Testis (tissue), 3 donors: ENCODE data around the gene CCDC60. TPM values are rescaled to one million over a fixed set of nuclear protein-coding genes. Genes with fewer than 3 reads are reported as not detected.

Experiments used
- DNase-seq: peaks from one replicate; pipeline ENCODE4 v3.0.0-alpha.2; 2019
- H3K27ac ChIP-seq, 2 donors: fragments of 200-600 bp; sonication (generic); one replicate each; pipeline ENCODE4 v1.5.1; 2019
- H3K27me3 ChIP-seq: fragments of 200-600 bp; sonication (generic); one replicate; pipeline ENCODE4 v1.5.1; 2019
- H3K36me3 ChIP-seq: fragments of 200-600 bp; sonication (generic); one replicate; pipeline ENCODE4 v1.5.1; 2017; ENCODE audit warnings: low read depth; ENCODE audit errors: missing control alignments
- H3K4me1 ChIP-seq: fragments of 200-600 bp; sonication (generic); one replicate; pipeline ENCODE4 v1.5.1; 2019
- H3K4me3 ChIP-seq, 2 donors: fragments of 200-600 bp; sonication (generic); one replicate each; pipeline ENCODE4 v1.5.1; 2017 to 2019
- H3K9me3 ChIP-seq: fragments of 200-600 bp; sonication (generic); one replicate; pipeline ENCODE4 v1.5.1; 2017
- CTCF ChIP-seq, 3 experiments: fragments of 450-650 bp in 2 of 3; fragments of 200-600 bp in 1 of 3; sonication (generic) in 1 of 3; IDR thresholded peaks; one replicate each; pipeline ENCODE4 v1.5.1; 2016 to 2019; ENCODE audit warnings: antibody characterized with exemption in 3 of 3, mild to moderate bottlenecking in 2 of 3, moderate library complexity in 1 of 3
- POLR2A ChIP-seq: fragments of 450-650 bp; IDR thresholded peaks from one replicate; pipeline ENCODE4 v1.6.1; 2017; ENCODE audit warnings: antibody characterized with exemption, mild to moderate bottlenecking, moderate library complexity
- WGBS, 2 donors: methylation state at CpG; one replicate each; pipeline ENCODE4 v1.1.5; 2018; 5-methylcytosine and 5-hydroxymethylcytosine counted together
- intact Hi-C: fragments of 100-400 bp; cut with DNase I; formaldehyde crosslinking; loops from one replicate; pipeline ENCODE4 v1.15.1; 2023; ENCODE audit warnings: low total_unique reads
- polyA plus RNA-seq: library from polyadenylated mRNA; stranded (reverse); fragments of 350-450 nt; fragmentation: Illumina TruSeq; extraction: RNeasy Lipid Tissue Mini Kit (QIAGEN cat#74804); gene quantifications from one replicate; pipeline ENCODE4 v1.2.3, GENCODE V29; 2014; ENCODE audit warnings: low read depth, low replicate concordance; ENCODE audit not compliant: insufficient read depth
- total RNA-seq, 2 donors: library from RNA; depleted of rRNA; stranded (reverse); fragments of >200 nt; gene quantifications; one replicate each; pipeline ENCODE4 v1.2.3, GENCODE V29; 2016

CCDC60 gene
- total and polyA plus RNA-seq, 3 donors from 2014 or later, result 5.7 to 35.6 (median 11.4) TPM

- Histone ChIP-seq H3K36me3 (no peaks in the 10 kb centered on the region), H3K27me3 (no peaks in the 10 kb centered on the region), H3K4me1 (no peaks in the 10 kb centered on the region), H3K4me3 (no peak overlapping the region), H3K9me3 (no peaks in the 10 kb centered on the region), H3K27ac (no peak overlapping the region)
- intact Hi-C loops, result no loop called here
- WGBS, 2 donors, result 89% methylated on average over 4 of the region's 4 CpGs
- no peak for DNase-seq
- TF ChIP-seq POLR2A, result no peak
- TF ChIP-seq CTCF (IDR thresholded peaks at IDR 0.05), result no peak
Observed at GRCh38 chr12:119406811-119407210, 72.3 kb downstream of the CCDC60 start.

GRCh38 chr12:119409043-119409442 is 74.5 kb downstream of the CCDC60 start:
- Histone ChIP-seq H3K4me1 (no peaks in the 10 kb centered on the region), H3K27me3 (no peaks in the 10 kb centered on the region), H3K27ac (no peak overlapping the region), H3K4me3 (no peak overlapping the region), H3K36me3 (no peaks in the 10 kb centered on the region), H3K9me3 (no peaks in the 10 kb centered on the region)
- intact Hi-C loops, result no loop called here
- WGBS, 2 donors, result 84 to 90% methylated on average over 4 of the region's 4 CpGs
- no peak for DNase-seq
- TF ChIP-seq POLR2A (no peak), CTCF (IDR thresholded peaks at IDR 0.05) (no peak)

- H3K4me3 ChIP-seq, result no peak overlapping the region
- no peaks in the 10 kb centered on the region for H3K4me1 ChIP-seq
- WGBS, 2 donors, result 74 to 85% methylated on average over 5 of the region's 5 CpGs
- TF ChIP-seq POLR2A (no peak), CTCF (IDR thresholded peaks at IDR 0.05) (no peak)
- no peaks in the 10 kb centered on the region for H3K9me3 ChIP-seq
- no peak for DNase-seq
- no peaks in the 10 kb centered on the region for H3K36me3 ChIP-seq
- no peaks in the 10 kb centered on the region for H3K27me3 ChIP-seq
- intact Hi-C loops, result loop anchor here (10.0 kb wide), 1 partner anchor 296 kb away; no protein-coding TSS in a partner anchor
- no peak overlapping the region for H3K27ac ChIP-seq
Observed at GRCh38 chr12:119410396-119410795, 75.9 kb downstream of the CCDC60 start.

GRCh38 chr12:119412306-119412705 is 77.8 kb downstream of the CCDC60 start:
- H3K4me3 ChIP-seq, result no peak overlapping the region
- no peaks in the 10 kb centered on the region for H3K9me3 ChIP-seq
- no peak overlapping the region for H3K27ac ChIP-seq
- intact Hi-C loops, result loop anchor here (10.0 kb wide), 1 partner anchor 298 kb away; no protein-coding TSS in a partner anchor
- 47% methylated on average over 4 of the region's 4 CpGs for WGBS, 2 donors
- DNase-seq, result no peak
- no peaks in the 10 kb centered on the region for H3K36me3 ChIP-seq
- TF ChIP-seq POLR2A (no peak), CTCF (IDR thresholded peaks at IDR 0.05) (no peak)
- no peaks in the 10 kb centered on the region for H3K4me1 ChIP-seq
- no peaks in the 10 kb centered on the region for H3K27me3 ChIP-seq
